Measurements from ENCODE around the gene WDPCP. TPM values are rescaled to one million over a fixed set of nuclear protein-coding genes. Genes with fewer than 3 reads are reported as not detected.

Gene WDPCP
- total and polyA plus RNA-seq, 2 of the 13 experiments (the other 11 are each of a cell fraction or from before 2014, with no cell fraction given) = 2.9 to 5.2 TPM

DNA sequence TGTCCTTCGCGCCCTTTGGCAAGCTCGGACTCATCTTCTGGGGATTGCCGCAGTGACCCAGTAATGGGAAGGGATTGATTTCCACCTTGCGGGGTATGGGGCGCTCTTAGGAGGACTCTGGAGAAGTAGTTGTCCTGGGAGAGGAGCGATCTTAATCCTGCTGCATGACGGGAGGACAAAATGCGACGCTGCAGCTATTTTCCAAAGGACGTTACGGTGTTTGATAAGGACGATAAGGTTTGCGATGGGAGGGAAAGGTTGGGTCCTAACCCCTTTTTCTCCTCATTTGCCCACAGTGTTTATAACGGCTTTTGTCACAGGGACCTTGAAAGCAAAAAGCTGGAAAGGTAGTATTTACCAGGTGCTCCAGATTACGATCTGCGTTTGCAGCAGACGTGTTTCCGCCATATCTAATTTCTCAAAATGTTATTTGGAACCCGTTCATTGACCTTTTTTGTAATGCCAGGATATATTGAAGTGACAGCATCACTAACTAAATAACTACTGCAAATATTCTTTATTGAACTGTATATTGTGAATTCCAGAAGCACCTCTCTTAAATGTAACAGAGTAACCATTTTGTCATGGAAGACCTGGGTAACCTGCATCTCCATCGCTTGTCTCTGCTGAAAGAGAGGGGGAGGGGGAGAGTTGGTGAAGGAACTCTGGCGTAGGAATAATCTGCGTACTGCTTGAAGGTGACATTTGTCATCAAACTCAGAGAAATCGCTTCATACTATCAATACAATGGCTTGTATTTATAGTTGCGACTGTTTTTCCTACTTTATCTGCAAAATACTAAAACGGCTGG is 1.1 kb upstream of the WDPCP start (continued):
- TF ChIP-seq ZNF552 (CRISPR knock-in tag; IDR thresholded peaks at IDR 0.05; ENCODE audit: borderline replicate concordance) = no peak
- TF ChIP-seq, protein P1, sequence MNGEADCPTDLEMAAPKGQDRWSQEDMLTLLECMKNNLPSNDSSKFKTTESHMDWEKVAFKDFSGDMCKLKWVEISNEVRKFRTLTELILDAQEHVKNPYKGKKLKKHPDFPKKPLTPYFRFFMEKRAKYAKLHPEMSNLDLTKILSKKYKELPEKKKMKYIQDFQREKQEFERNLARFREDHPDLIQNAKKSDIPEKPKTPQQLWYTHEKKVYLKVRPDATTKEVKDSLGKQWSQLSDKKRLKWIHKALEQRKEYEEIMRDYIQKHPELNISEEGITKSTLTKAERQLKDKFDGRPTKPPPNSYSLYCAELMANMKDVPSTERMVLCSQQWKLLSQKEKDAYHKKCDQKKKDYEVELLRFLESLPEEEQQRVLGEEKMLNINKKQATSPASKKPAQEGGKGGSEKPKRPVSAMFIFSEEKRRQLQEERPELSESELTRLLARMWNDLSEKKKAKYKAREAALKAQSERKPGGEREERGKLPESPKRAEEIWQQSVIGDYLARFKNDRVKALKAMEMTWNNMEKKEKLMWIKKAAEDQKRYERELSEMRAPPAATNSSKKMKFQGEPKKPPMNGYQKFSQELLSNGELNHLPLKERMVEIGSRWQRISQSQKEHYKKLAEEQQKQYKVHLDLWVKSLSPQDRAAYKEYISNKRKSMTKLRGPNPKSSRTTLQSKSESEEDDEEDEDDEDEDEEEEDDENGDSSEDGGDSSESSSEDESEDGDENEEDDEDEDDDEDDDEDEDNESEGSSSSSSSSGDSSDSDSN (CRISPR knock-in tag; IDR thresholded peaks at IDR 0.05) = peak; percentile 78
- no peak for TF ChIP-seq BCL6 (CRISPR knock-in tag; IDR thresholded peaks at IDR 0.05)
- TF ChIP-seq, protein P2, sequence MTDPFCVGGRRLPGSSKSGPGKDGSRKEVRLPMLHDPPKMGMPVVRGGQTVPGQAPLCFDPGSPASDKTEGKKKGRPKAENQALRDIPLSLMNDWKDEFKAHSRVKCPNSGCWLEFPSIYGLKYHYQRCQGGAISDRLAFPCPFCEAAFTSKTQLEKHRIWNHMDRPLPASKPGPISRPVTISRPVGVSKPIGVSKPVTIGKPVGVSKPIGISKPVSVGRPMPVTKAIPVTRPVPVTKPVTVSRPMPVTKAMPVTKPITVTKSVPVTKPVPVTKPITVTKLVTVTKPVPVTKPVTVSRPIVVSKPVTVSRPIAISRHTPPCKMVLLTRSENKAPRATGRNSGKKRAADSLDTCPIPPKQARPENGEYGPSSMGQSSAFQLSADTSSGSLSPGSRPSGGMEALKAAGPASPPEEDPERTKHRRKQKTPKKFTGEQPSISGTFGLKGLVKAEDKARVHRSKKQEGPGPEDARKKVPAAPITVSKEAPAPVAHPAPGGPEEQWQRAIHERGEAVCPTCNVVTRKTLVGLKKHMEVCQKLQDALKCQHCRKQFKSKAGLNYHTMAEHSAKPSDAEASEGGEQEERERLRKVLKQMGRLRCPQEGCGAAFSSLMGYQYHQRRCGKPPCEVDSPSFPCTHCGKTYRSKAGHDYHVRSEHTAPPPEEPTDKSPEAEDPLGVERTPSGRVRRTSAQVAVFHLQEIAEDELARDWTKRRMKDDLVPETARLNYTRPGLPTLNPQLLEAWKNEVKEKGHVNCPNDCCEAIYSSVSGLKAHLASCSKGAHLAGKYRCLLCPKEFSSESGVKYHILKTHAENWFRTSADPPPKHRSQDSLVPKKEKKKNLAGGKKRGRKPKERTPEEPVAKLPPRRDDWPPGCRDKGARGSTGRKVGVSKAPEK (CRISPR knock-in tag; IDR thresholded peaks at IDR 0.05; ENCODE audit: borderline replicate concordance) = no peak
- TF ChIP-seq ZNF577 (CRISPR knock-in tag; IDR thresholded peaks at IDR 0.05; ENCODE audit: borderline replicate concordance, low read depth) = no peak
- TF ChIP-seq SP140L (CRISPR knock-in tag; IDR thresholded peaks at IDR 0.05; ENCODE audit: borderline replicate concordance) = 0 out of 2 replicates have a peak, but pooled peaks have one; percentile 10
- no peak for TF ChIP-seq POLR2AphosphoS2 (IDR thresholded peaks at IDR 0.05; ENCODE audit: low read depth, low read length)
- TF ChIP-seq ZNF660 (CRISPR knock-in tag; IDR thresholded peaks at IDR 0.05; ENCODE audit: borderline replicate concordance, low read depth) = no peak
- TF ChIP-seq KDM3A (CRISPR knock-in tag; IDR thresholded peaks at IDR 0.05; ENCODE audit: low read depth) = no peak
- TF ChIP-seq HHEX (CRISPR knock-in tag; IDR thresholded peaks at IDR 0.05) = 0 out of 2 replicates have a peak, but pooled peaks have one; percentile 10
- no peak for TF ChIP-seq AHR (CRISPR knock-in tag; IDR thresholded peaks at IDR 0.05)
- TF ChIP-seq, protein P3, sequence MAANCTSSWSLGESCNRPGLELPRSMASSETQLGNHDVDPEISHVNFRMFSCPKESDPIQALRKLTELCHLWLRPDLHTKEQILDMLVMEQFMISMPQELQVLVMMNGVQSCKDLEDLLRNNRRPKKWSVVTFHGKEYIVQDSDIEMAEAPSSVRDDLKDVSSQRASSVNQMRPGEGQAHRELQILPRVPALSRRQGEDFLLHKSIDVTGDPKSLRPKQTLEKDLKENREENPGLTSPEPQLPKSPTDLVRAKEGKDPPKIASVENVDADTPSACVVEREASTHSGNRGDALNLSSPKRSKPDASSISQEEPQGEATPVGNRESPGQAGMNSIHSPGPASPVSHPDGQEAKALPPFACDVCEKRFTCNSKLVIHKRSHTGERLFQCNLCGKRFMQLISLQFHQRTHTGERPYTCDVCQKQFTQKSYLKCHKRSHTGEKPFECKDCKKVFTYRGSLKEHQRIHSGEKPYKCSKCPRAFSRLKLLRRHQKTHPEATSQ (CRISPR knock-in tag; IDR thresholded peaks at IDR 0.05; ENCODE audit: borderline replicate concordance) = no peak
- no peak for TF ChIP-seq ZNF350 (CRISPR knock-in tag; IDR thresholded peaks at IDR 0.05; ENCODE audit: borderline replicate concordance, low read depth)
- TF ChIP-seq YEATS2 (CRISPR knock-in tag; IDR thresholded peaks at IDR 0.05; ENCODE audit: borderline replicate concordance) = no peak
- no peak for TF ChIP-seq GMEB2 (CRISPR knock-in tag; IDR thresholded peaks at IDR 0.05; ENCODE audit: low read depth)
- TF ChIP-seq SPEN (CRISPR knock-in tag; IDR thresholded peaks at IDR 0.05; ENCODE audit: low read depth) = no peak
- TF ChIP-seq, protein P4, sequence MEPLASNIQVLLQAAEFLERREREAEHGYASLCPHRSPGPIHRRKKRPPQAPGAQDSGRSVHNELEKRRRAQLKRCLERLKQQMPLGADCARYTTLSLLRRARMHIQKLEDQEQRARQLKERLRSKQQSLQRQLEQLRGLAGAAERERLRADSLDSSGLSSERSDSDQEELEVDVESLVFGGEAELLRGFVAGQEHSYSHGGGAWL (CRISPR knock-in tag; IDR thresholded peaks at IDR 0.05) = no peak
- TF ChIP-seq ZBTB20 (CRISPR knock-in tag; IDR thresholded peaks at IDR 0.05; ENCODE audit: borderline replicate concordance, low read depth) = no peak
- TF ChIP-seq HMG20A (CRISPR knock-in tag; IDR thresholded peaks at IDR 0.05; ENCODE audit: borderline replicate concordance) = 0 out of 2 replicates have a peak, but pooled peaks have one; percentile 5

Data from HepG2 (cell line).